NCI-H526 treated with DMSO at 0.1 percent for 48 hours (cell line): Measurements from ENCODE around the gene CTTNBP2.

Experiments used
- DNase-seq: peaks from one replicate; lab custom pipeline; 2025; lab: John Stamatoyannopoulos, UW

Gene CTTNBP2

DNA sequence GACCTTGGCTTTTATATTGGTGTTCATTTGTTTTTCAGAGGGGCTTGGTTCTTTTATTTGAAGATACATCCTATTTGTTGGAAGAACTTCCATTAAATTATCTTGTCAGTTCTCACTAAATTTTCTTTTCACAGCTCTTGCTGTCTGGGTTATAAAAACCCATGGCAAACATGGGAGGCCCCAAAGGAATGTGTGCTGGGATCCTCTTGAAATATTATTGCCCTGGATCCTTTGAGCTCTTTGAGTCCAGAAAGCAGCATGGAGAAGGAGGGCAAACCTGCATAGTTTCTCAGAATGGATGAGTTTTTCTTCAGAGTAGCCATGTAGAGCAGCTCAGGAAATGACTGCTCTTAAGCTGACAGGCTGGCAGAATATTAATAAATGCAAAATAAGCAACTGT is 187.4 kb downstream of the CTTNBP2 start:
- DNase-seq, result no peak

DNA sequence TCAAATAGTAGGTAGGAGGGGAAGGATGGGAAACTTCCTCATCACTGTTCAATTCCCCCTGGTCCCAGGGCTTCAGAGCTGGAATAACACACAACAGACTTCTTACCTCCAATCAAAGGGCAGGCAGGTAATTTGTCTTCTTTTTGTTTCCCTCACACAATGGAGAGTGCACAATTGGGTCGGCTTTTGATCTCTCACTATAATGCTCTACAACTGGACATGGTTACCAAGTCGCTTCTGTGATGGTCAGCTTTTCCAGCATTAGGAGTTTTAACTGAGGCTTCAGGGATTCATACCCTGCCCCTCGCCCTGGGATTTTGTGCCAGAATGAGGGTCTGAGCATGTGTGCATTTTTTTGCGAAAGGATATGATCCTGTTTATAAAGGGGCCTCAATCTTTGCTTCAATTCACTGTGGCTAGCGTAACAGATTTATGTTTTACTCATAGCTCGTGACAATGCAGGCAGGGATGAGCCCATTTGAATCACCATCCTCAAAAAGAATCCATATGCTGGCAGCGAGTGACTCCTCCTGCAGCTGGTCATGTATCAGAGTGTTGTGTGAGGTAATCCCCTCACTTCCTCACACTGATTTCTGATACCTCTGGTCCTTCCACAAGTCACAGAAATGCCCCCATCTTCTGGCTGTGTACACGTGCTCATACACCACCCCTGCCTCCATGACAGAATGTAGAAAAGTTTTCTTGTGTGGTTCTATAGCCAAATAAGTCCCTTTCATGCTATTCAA is 189.6 kb downstream of the CTTNBP2 start:
- no peak for DNase-seq

DNA sequence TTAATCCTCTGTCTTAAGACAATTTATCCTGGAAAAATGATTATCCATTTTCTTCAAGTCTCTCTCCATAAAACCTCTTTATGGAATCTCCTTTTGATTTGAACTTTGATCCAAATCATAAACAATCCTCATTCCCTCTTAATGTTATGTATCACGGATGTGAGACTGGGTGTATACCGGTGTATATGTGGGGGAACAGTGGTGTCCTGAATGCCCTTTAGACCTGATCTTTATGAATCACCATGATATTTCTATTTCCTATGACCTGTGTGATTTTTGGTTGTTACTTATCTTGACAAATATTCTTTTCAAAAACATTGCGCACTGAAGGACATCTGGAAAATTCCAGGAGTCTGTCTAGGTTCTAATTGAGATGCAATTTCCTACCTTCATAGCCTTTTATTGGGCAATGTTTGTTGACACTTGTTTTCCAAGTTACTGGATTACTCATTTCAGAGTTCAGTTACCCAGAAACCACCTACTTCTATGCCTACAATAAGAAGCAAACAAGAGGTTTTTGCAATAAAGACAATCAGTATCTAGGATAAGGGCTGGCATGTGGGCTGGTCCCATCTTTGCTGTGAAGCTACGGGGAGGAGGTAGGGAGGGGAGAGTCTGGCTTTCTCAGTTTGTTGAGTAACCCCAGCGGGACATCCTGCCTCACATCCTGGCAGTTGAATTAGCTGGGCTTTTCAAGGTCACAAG is 190.4 kb downstream of the CTTNBP2 start:
- DNase-seq, result no peak

DNA sequence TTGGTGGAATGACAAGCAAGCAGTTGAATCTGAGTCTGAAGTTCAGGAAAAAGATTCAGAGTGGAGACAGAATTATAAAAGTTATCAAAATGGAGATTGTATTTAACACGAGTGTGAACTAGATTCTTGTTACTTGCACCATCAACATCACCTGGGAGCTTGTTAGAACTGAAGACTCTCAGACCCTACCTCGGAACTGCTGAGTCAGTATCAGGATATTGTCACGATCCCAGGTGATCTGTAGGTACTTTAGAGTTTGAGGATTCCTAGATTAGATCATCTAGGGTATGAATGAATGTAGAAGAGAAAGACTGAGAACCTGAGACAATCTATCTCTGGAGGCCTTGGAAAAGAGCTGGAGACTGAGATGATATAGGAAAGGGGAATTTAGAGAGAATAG is 194.1 kb downstream of the CTTNBP2 start:
- no peak for DNase-seq

DNA sequence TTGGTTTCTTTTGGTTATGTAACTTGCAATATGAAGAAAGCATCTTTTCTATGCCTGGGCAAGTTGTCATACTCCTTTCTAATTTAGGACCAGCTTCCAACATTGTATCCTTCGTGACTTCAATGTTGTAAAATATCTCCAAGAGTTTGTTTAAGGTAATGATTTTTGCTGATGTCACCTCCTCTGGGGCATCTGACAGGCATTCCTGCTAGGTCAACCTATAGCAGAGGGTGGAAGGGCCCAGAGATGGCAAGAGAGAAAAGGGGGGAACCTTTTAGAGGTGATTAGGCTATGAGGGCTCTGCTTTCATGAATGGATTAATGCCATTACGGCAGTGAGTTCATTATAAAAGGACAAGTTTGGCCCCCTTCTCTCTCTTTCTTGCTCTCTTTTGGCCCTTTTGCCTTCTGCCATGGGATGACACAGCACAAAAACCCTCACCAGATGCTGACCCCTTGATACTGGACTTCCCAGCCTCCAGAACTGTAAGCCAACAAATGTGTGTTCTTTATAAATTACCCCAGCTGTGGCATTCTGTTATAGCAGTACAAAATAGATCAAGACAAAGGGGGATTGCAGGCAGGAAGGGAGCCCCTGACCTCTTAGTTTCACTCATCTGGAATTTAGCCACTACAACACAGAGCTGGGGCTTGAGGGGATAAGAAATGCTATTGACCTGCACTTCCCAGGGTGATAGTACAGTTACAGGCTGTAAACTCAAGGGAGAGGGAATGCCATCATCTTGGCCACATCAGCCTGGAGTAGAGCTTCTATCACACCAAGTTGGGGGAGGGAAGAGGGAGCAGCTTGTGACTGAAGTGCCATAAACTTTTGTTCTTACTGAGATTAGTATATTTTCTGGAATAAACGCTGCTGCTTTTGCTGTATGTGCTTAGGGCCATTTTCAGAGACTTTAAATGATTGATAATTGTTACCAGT is 197.5 kb downstream of the CTTNBP2 start:
- DNase-seq, result no peak

DNA sequence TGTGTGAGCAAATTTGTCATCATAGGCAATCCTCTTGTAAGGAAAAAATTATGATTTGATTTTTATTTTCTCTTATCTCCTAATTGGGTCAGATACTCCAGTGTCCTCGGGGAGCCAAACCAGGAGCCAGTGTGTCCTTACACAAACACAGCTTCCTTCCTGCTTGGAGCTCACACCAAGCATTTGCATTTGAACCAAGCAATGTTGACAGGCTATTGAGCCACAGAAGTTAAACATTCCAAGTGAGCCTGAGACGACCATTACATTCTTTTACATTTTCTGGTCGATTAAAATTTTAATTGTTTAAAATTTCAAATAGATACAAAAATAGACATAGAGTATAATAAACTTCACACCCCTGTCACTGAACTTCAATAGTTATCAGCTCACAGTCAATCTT is 198.6 kb downstream of the CTTNBP2 start:
- DNase-seq, result no peak

DNA sequence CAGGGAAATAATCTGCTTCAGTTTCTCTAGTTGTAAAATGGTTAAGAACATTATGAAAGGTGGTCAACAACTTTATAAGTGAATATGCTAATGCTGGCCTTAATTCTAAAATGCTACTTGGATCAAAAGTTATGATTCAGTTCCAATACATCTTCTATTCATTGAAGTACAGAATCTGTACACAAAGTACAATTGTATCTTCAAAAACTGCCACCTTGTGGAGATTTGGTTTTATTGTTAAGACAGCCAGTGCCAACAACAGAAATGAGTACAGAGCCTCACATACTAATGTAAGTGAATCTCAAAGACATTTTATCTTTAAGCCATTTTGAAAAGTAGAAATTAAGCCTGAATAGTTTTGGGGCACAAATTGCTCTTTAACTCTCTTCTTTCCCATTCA is 199.4 kb downstream of the CTTNBP2 start:
- peak; percentile 7 for DNase-seq

DNA sequence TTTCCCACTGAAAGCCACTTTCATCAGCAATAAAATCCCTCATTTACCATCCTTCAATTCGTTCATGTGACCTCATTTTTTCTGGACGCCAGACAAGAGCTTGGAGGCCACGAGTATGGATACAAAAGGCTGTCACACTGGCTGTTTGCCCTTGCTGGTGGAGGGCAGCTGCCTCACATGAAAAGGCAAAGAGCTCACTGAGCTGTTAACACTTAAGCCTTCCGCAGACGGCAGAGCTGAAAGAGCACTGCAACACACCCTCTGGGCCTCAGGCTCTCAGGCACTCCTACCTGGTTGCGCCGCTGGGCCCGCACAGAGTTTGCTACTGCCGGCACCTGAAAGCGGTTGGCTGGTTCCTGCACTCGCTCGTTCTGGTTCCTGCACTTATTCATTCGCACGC is 199.9 kb downstream of the CTTNBP2 start:
- no peak for DNase-seq

DNA sequence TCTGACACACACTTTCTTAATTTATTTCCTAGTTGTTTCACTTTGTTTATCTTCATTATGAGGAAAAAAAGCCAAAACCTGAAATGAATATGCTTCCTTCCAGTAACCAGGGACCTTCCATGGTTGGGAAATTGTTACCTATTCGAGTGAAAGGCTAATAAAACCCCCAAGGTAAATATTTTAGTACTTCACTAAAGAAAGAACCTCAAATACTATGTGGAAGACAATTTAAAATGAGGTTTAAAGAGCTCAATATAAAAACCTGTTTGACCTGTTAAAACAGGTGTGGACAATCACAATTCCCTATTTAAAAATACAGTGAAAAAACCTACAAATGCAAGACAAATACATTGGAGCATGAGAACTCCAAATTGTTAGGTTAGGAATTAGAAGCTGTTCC is 200.8 kb downstream of the CTTNBP2 start:
- DNase-seq, result no peak

DNA sequence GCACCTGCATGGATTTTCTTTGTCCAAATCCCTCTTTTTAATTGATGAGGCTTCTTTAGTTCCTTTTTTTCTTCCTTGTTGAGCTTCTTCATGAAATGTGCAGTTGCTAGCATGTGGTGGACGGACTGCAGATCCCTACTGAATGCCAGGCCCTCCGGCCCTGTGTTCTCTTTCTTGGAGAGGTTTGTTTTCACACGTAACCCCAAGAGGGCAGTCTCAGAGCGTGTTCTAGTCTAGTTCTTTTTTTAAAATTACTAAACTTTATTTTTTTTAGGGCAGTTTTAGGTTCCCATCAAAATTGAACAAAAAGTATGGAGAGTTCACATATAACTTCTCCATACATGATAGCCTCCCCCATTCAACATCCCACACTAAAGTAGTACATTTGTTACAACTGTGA is 203.4 kb downstream of the CTTNBP2 start:
- no peak for DNase-seq

DNA sequence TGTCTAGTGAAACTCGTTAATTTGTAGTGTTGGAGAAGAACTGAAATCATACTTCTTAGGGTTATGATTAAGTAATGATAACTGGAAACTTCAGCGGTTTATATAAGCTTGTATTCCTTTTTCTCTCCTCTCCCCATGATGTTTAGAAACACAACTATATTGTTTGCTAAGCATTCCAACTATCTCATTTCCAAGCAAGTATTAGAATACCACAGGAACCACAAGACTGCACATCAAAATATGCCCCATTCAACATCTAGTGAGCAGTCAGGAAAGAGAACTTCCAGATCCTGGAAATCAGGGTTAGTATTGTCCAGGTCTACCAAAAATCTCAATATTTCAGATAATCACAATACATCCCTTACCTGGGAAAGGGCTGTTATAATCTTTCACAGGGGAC is 205.8 kb downstream of the CTTNBP2 start:
- DNase-seq, result no peak

DNA sequence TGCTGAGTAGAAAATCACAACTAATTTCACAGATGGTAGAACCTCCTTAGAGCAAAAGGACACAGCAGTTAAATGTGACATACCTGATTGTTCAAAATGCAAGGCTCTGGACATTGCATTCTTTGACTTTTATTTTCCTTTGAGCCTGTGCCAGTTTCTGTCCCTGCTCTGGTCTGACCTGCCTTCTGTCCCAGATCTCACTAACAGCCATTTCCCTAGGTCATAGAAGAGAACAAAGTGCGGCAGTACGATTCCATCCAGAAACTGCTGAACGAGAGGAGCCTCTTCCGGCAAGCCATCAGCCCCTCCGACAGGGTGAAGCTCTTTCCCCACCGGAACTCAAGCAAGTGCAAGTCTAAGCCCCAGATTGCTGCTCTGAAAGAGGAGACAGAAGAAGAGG is 206.6 kb downstream of the CTTNBP2 start:
- DNase-seq, result no peak

DNA sequence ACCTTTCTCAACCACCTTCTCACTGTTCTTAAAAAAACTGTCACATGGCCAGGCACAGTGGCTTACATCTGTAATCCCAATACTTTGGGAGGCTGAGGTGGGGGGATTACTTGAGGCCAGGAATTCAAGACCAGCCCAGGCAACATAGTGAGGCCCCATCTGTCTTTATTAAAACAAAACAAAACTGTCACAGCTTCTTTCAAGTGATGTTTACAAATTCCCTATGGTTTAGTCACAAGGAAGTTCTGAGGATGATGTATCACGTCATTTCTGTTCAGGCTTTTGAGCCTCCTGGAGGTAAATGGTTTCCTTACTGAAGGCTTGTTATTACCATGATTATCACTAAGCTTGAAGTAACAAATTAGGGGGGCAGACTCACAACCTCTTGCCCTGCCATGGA is 207.2 kb downstream of the CTTNBP2 start:
- no peak for DNase-seq

DNA sequence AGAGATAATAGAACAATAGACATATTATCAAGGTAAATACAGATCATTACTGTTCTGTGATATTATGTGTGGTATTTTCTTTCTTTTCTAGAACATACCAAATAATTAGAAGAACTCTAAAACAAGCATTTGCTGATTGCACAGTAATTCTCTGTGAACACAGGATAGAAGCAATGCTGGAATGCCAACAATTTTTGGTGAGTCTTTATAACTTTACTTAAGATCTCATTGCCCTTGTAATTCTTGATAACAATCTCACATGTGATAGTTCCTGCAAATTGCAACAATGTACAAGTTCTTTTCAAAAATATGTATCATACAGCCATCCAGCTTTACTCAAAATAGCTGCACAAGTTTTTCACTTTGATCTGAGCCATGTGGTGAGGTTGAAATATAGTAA is 207.9 kb downstream of the CTTNBP2 start:
- no peak for DNase-seq

DNA sequence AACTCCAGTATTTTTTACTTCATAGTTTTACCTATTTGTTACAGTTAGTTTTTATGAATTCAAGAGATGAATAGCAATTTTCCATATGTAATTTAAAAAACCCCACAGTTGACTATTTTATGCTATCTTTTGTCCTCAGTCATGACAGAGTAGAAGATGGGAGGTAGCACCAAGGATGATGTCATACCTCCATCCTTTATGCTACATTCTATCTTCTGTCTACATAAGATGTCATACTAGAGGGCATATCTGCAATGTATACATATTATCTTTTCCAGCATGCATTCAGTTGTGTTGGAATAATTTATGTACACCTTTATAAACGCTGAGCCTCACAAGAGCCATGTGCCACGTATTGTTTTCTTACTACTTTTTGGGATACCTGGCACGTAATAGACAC is 209.2 kb downstream of the CTTNBP2 start:
- no peak for DNase-seq

DNA sequence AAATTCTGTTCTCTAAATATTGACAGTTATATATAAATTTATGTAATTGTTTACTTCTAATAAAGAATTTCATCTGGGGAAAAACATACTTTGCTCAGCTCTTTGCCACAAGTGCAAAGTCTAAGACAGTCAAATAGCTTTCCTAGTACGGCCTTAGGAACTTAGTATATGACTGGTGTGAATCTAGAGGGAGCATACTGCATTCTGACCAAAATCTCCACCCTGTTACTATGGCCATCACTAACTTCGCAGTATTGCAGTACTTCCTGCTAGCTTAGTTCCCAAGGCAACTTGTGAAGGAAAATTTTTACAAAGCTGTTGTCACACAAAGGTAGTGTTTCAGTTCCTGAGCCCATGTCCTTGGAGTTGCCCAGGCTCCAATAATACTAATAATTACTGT is 211.9 kb downstream of the CTTNBP2 start:
- no peak for DNase-seq
